Measurements from ENCODE around the gene FOXF1.

FOXF1 gene

DNA sequence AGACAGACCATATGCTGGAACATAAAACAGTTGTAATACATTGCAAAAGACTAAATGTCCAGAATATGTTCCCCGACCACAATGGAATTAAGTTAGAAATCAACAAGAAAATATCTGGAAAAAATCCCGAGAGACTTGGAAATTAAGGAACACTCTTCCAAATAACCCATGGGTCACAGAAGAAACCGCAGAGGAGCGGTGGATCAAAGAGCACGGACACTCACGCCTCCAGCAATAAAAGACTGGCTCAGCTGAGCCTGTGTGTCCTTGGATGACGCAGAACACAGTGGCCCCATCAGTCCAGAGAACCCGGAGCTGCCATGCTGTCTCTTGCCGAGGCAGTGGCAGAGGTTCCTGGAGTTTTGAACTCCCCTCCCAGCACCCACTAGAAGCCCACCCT, 30.9 kb upstream of the FOXF1 start:
- TF ChIP-seq, protein P1, sequence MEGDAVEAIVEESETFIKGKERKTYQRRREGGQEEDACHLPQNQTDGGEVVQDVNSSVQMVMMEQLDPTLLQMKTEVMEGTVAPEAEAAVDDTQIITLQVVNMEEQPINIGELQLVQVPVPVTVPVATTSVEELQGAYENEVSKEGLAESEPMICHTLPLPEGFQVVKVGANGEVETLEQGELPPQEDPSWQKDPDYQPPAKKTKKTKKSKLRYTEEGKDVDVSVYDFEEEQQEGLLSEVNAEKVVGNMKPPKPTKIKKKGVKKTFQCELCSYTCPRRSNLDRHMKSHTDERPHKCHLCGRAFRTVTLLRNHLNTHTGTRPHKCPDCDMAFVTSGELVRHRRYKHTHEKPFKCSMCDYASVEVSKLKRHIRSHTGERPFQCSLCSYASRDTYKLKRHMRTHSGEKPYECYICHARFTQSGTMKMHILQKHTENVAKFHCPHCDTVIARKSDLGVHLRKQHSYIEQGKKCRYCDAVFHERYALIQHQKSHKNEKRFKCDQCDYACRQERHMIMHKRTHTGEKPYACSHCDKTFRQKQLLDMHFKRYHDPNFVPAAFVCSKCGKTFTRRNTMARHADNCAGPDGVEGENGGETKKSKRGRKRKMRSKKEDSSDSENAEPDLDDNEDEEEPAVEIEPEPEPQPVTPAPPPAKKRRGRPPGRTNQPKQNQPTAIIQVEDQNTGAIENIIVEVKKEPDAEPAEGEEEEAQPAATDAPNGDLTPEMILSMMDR (IDR thresholded peaks at IDR 0.05; ENCODE audit: low read depth, low read length, missing control alignments) = no peak
- no peak overlapping the region for H3K4me3 ChIP-seq (ENCODE audit: low read depth, low read length)
- DNase-seq (ENCODE audit: low read depth) = no peak

DNA sequence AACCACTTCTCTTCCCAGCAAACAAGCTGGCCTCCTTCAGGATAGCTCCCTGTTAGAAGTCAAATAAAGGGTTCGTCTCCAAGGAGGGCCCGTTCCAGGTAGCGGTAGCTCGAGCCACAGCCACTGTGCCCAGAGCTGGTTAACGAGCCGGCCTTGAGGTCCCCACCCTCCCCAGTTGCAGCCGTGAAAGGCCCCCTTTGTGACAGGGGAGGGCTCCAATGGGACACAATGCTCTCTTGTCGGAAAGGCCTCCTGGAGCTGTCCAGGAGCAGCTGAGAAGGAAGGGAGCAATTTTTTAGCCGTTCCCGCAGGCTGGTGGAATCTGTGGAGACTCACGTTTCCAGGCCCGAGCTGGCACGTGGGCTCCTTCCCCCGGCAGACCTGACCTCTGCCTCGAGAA, 29.9 kb upstream of the FOXF1 start:
- no peak overlapping the region for H3K4me3 ChIP-seq (ENCODE audit: low read depth, low read length)
- TF ChIP-seq, protein P1 (IDR thresholded peaks at IDR 0.05; ENCODE audit: low read depth, low read length, missing control alignments) = no peak
- DNase-seq (ENCODE audit: low read depth) = no peak

DNA sequence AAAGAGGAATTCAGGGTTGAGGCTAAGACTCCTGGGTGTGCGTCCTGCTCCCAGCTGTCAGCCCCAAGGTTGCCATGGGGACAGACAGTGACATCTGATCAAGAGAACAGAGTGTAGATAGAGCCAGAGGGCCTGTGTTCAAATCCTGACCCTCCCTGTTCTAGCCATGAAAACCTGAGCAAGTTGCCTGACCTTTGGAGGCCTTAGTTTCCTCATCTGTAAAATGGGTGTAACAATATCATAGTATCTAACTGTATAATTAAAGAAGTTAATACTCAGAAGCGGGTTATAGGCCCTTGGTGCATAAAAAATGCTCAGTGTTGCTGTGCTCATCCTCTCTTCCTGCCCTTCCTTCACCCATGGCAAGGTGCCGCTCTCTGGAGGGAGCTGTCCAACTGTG, 28.7 kb upstream of the FOXF1 start:
- no peak overlapping the region for H3K4me3 ChIP-seq (ENCODE audit: low read depth, low read length)
- TF ChIP-seq, protein P1 (IDR thresholded peaks at IDR 0.05; ENCODE audit: low read depth, low read length, missing control alignments) = no peak
- DNase-seq (ENCODE audit: low read depth) = no peak

DNA sequence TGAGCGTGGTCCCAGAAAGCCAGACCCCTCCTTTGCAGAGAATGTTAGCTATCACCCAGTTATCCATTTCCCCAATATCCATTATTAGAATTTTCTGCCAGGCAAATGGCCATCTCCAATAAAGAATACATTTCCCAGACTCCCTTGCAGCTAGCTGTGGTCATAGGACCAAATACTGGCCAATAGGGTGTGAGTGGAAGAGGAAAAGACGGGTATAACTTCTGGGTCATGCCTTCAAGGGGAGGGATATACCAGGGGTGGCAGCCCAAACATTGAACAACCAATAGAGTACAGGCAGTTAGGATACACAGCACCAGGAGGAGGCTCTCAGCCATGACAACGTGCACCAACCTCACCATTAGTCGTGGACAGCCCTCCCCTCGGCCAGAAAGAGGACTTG, 26.1 kb upstream of the FOXF1 start:
- H3K4me3 ChIP-seq (ENCODE audit: low read depth, low read length) = no peak overlapping the region
- DNase-seq (ENCODE audit: low read depth) = no peak
- TF ChIP-seq, protein P1 (IDR thresholded peaks at IDR 0.05; ENCODE audit: low read depth, low read length, missing control alignments) = no peak

DNA sequence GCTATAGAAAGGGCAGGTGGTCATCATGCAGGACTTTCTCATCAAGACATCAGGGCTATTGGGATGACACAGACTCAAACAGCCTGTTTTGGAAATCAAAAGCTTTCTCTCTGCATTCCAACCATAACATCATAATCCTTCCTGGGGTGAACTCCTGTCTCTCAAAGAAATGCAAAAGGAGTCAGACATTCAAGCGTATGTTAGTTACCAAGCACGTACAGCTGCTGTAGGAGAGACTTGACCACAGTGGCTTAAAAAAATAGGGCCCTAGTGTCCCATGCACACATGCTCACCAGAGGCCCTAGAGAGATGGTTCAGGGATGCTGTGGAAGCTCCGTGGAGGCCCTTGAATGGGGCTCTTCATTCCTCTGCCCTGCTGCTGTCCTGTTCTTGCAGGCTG, 24.6 kb upstream of the FOXF1 start:
- DNase-seq (ENCODE audit: low read depth) = no peak
- TF ChIP-seq, protein P1 (IDR thresholded peaks at IDR 0.05; ENCODE audit: low read depth, low read length, missing control alignments) = no peak
- H3K4me3 ChIP-seq (ENCODE audit: low read depth, low read length) = no peak overlapping the region

DNA sequence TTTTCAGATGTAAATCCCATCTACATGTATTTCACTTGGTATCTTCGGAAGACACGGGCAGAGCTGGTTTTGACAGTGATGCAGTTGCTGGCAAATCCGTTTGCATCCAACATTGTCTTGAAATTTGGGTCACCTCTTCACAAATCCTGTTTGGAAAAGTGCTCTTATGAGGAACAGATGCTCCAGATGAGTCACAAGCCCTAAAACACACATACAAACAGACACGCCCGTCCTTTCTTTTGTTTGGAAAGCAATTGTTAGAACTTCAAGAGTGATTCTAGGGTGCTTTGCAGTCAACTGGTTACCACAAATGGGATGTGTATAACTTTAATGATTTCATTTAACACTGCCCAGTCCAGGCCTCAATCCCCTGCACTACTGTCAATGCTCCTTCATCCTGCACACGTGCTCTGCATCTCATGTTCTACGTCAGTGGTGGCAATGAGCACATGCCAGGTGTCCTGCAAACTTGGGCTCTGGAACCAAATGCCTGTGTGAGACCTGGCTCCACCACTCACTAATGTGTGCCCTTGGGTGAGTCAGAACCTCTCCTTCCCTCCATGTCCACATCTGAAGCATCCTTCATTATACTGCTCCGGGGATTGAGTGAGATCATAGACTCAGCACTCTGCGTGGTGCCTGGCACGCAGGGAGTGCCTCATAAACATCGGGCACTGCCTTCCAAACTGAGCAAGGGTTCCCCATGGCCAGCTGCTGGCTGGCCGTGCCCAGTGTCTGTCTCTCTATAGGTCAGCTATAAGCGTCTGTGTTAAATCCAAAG, 19.3 kb upstream of the FOXF1 start:
- DNase-seq (ENCODE audit: low read depth) = no peak
- TF ChIP-seq, protein P1 (IDR thresholded peaks at IDR 0.05; ENCODE audit: low read depth, low read length, missing control alignments) = no peak
- H3K4me3 ChIP-seq (ENCODE audit: low read depth, low read length) = no peak overlapping the region

DNA sequence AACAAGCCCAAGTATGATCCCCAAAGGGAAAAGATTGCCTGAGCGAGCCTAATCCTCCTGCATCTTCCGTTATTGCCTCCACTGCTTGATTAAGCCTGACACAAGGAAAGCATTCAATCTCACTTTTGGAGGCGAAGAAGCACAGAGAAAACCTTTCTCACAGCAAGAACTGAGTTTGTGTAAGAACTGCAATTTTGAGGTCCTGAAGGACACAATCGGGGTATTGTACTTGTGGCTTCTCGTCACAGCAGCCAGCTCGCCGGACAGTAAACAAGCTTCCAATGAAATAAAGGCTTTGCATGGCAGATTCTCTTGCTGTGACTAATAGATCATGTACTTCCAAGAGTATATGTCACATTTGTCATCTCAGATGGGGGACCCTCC, 18.7 kb upstream of the FOXF1 start:
- no peak for DNase-seq (ENCODE audit: low read depth)
- TF ChIP-seq, protein P1 (IDR thresholded peaks at IDR 0.05; ENCODE audit: low read depth, low read length, missing control alignments) = no peak

More for the DNA sequence above, 18.7 kb upstream of the FOXF1 start:
- no peak overlapping the region for H3K4me3 ChIP-seq (ENCODE audit: low read depth, low read length)

Measured in GM12864 (cell line).